Keratinocyte (primary cell): ENCODE measurements around the gene PVR.

Experiments
- CTCF ChIP-seq, 3 experiments: IDR thresholded peaks in 1 of 3; conservative IDR thresholded peaks in 1 of 3; optimal IDR thresholded peaks in 1 of 3; 2 replicates in 2 of 3; 3 replicates in 1 of 3; pipeline versions ENCODE3 to v1.5.1; 2011; ENCODE audit warnings: low read length in 3 of 3, mild to moderate bottlenecking in 3 of 3, moderate library complexity in 2 of 3, control low read depth in 1 of 3, inconsistent platforms in 1 of 3; ENCODE audit not compliant: insufficient read depth in 2 of 3; ENCODE audit errors: extremely low read depth in 1 of 3
- EZH2 ChIP-seq: IDR thresholded peaks from one replicate; pipeline ENCODE4 v1.6.1; 2012; ENCODE audit warnings: inconsistent platforms, mild to moderate bottlenecking, low read length, moderate library complexity

DNA sequence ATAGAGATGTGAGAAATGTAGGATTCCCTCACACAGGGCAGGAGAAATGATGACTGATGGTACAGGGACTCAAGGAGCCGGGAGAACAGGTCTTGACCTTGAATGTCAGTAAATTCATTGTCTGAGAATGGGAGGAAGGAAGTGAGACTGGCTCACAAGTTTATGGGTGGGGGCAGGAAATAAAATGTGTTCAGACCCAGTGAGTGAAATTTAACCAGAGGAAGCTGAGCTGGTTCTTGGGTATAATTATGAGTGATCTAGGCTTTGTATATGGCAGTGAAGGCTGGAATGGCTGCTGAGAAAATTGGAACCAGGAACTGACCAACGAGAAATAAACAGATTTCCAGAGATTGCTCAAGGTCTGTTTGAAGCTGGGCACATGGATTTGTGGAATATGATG lies 36.7 kb upstream of the PVR start:
- TF ChIP-seq CTCF (optimal IDR thresholded peaks at IDR 0.05 in 1 of 3, IDR thresholded peaks at IDR 0.05 in 1 of 3, conservative IDR thresholded peaks at IDR 0.05 in 1 of 3; ENCODE audit: extremely low read depth in 1 of 3, insufficient read depth in 2 of 3, low read length in 3 of 3) (no peak), EZH2 (no peak)
